Measurements from ENCODE around the gene CBLN2. TPM values are rescaled to one million over a fixed set of nuclear protein-coding genes. Genes with fewer than 3 reads are reported as not detected.

CBLN2 gene
- total RNA-seq, 1 donor, result not detected

DNA sequence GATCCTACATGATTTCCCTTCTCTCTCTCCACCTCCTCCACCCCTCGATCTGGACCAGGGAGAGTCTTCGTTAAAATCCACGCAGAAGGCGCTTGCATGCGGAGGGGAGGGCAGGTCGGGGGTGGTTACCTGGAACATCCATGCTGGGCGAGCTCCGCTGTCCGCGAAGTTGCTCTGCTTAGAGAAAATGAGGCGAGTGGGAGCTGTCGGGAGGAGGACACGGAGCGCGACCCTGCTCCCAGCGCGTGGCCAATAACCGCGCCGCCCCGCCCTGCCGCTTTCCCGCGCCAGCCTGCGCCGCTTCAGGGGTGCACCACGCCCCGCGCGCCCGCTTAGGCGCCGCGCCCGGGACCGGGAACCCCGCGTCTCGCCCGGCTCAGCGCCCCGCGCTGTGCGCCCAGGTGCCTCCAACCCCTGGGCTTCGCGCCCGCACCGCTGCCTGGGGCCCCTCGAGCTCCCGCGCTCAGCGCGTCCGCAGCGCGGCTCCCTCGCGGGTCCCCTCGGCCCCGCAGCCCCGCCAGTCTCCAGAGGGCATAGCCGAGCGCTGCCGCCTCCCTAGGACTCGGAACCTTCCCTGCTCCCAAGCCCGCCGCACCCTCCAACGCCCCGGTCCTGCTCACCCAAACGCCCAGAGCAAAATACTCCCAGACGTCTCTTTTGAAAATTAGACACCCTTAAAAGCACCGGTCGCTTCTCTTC lies 636 bp downstream of the CBLN2 start:
- Histone ChIP-seq H3K79me2 (ENCODE audit: insufficient read depth, low read length) (no peaks in the 10 kb centered on the region), H3K4me1 (ENCODE audit: insufficient read depth, low read length) (no peaks in the 10 kb centered on the region), H3K36me3 (ENCODE audit: insufficient read depth, low read length) (no peaks in the 10 kb centered on the region), H4K20me1 (ENCODE audit: insufficient read depth, low read length) (no peaks in the 10 kb centered on the region), H3K27me3 (ENCODE audit: insufficient read depth, low read length) (peaks cover 25% of the 10 kb centered on the region), H2AFZ (ENCODE audit: low read length) (no peak overlapping the region), H3K9me3 (ENCODE audit: low read depth, low read length) (no peaks in the 10 kb centered on the region), H3K4me2 (ENCODE audit: insufficient read depth, low read length) (peak overlapping the region; percentile 28), H3K4me3 (ENCODE audit: insufficient read depth, low read length) (no peak overlapping the region), H3K27ac (ENCODE audit: low read depth, low read length) (no peak overlapping the region)
- TF ChIP-seq, protein P1, sequence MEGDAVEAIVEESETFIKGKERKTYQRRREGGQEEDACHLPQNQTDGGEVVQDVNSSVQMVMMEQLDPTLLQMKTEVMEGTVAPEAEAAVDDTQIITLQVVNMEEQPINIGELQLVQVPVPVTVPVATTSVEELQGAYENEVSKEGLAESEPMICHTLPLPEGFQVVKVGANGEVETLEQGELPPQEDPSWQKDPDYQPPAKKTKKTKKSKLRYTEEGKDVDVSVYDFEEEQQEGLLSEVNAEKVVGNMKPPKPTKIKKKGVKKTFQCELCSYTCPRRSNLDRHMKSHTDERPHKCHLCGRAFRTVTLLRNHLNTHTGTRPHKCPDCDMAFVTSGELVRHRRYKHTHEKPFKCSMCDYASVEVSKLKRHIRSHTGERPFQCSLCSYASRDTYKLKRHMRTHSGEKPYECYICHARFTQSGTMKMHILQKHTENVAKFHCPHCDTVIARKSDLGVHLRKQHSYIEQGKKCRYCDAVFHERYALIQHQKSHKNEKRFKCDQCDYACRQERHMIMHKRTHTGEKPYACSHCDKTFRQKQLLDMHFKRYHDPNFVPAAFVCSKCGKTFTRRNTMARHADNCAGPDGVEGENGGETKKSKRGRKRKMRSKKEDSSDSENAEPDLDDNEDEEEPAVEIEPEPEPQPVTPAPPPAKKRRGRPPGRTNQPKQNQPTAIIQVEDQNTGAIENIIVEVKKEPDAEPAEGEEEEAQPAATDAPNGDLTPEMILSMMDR (IDR thresholded peaks at IDR 0.05; ENCODE audit: extremely low read depth, low read depth, low read length), result no peak
- DNase-seq (ENCODE audit: insufficient read length, low spot score, missing footprints), result peak; percentile 53

DNA sequence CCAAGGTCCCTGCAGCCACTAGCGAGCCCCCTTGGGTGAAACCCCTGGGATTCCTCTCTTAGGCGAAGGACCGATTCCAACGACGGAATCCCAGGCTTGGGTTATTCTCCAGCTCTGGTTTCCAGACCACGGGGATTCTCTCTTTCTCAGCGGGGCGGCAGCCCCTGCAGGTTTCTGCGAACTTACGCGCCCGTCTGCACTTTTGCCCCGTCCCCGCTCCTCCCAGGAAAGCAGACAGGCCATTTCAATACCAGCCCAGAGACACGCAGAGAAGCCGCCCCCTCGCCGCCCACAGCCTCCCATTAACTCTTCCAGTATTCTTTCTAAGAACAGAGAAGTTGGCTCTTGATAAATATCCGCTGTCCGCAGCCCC lies 1.2 kb downstream of the CBLN2 start:
- H3K79me2 ChIP-seq (ENCODE audit: insufficient read depth, low read length), result no peaks in the 10 kb centered on the region
- TF ChIP-seq, protein P1 (IDR thresholded peaks at IDR 0.05; ENCODE audit: extremely low read depth, low read depth, low read length), result no peak
- H3K4me2 ChIP-seq (ENCODE audit: insufficient read depth, low read length), result no peak overlapping the region
- no peaks in the 10 kb centered on the region for H3K4me1 ChIP-seq (ENCODE audit: insufficient read depth, low read length)
- H3K27me3 ChIP-seq (ENCODE audit: insufficient read depth, low read length), result peaks cover 25% of the 10 kb centered on the region
- H2AFZ ChIP-seq (ENCODE audit: low read length), result no peak overlapping the region
- H3K9me3 ChIP-seq (ENCODE audit: low read depth, low read length), result no peaks in the 10 kb centered on the region
- no peak overlapping the region for H3K27ac ChIP-seq (ENCODE audit: low read depth, low read length)
- H3K36me3 ChIP-seq (ENCODE audit: insufficient read depth, low read length), result no peaks in the 10 kb centered on the region
- no peak overlapping the region for H3K4me3 ChIP-seq (ENCODE audit: insufficient read depth, low read length)
- peak; percentile 59 for DNase-seq (ENCODE audit: insufficient read length, low spot score, missing footprints)
- no peaks in the 10 kb centered on the region for H4K20me1 ChIP-seq (ENCODE audit: insufficient read depth, low read length)

DNA sequence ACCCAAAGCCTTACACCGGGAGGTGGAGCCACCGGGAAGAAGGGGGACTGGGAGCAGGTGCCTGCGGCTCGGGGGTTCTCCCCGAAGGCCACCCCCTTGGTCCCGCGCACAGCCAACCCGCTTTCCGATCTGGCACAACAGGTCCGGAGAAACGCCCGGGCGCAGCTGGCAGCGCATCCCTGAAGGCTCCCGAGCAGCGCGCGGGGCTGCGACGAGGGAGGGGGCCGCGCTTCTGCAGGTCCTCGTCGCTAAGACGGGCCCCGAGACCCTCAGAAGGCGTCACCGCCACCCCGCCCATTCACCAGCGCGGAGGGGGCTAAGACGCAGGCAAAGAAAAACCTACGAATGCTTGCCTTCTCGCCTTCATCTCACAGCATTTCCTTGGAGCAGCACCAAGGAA lies 1.8 kb downstream of the CBLN2 start:
- no peaks in the 10 kb centered on the region for H3K79me2 ChIP-seq (ENCODE audit: insufficient read depth, low read length)
- H3K4me3 ChIP-seq (ENCODE audit: insufficient read depth, low read length), result no peak overlapping the region
- H3K4me2 ChIP-seq (ENCODE audit: insufficient read depth, low read length), result no peak overlapping the region
- TF ChIP-seq, protein P1 (IDR thresholded peaks at IDR 0.05; ENCODE audit: extremely low read depth, low read depth, low read length), result no peak
- H2AFZ ChIP-seq (ENCODE audit: low read length), result no peak overlapping the region
- no peaks in the 10 kb centered on the region for H3K4me1 ChIP-seq (ENCODE audit: insufficient read depth, low read length)
- H3K9me3 ChIP-seq (ENCODE audit: low read depth, low read length), result no peaks in the 10 kb centered on the region
- H3K27me3 ChIP-seq (ENCODE audit: insufficient read depth, low read length), result peaks cover 25% of the 10 kb centered on the region
- H3K27ac ChIP-seq (ENCODE audit: low read depth, low read length), result no peak overlapping the region
- H4K20me1 ChIP-seq (ENCODE audit: insufficient read depth, low read length), result no peaks in the 10 kb centered on the region
- no peaks in the 10 kb centered on the region for H3K36me3 ChIP-seq (ENCODE audit: insufficient read depth, low read length)
- DNase-seq (ENCODE audit: insufficient read length, low spot score, missing footprints), result peak; percentile 77

DNA sequence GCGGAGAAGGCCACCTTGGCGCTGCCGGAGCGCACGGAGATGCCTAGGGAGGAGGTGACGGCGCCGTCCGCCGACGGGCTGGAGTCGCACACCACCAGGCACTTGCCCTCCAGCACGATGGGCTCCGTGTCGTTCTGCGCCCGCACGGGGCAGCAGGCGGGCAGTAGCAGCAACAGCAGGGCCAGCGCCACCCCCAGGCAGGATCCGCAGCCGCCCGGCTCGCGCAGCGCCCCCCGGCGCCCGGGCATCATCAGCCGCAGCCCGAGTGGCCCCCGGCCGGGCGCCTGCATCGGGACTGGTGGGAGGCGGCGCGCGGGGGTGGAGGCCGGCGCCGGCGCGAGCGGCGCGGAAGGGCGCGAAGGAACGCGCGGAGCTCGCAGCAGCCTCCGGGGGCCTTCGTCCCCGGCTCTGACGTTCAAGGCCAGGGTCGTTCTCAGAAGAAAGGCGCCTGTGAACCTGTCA lies 2.2 kb downstream of the CBLN2 start:
- Histone ChIP-seq H2AFZ (ENCODE audit: low read length) (no peak overlapping the region), H4K20me1 (ENCODE audit: insufficient read depth, low read length) (no peaks in the 10 kb centered on the region), H3K36me3 (ENCODE audit: insufficient read depth, low read length) (no peaks in the 10 kb centered on the region), H3K4me2 (ENCODE audit: insufficient read depth, low read length) (no peak overlapping the region), H3K27me3 (ENCODE audit: insufficient read depth, low read length) (peaks cover 25% of the 10 kb centered on the region), H3K79me2 (ENCODE audit: insufficient read depth, low read length) (no peaks in the 10 kb centered on the region), H3K27ac (ENCODE audit: low read depth, low read length) (no peak overlapping the region), H3K4me3 (ENCODE audit: insufficient read depth, low read length) (no peak overlapping the region), H3K9me3 (ENCODE audit: low read depth, low read length) (no peaks in the 10 kb centered on the region), H3K4me1 (ENCODE audit: insufficient read depth, low read length) (no peaks in the 10 kb centered on the region)
- TF ChIP-seq, protein P1 (IDR thresholded peaks at IDR 0.05; ENCODE audit: extremely low read depth, low read depth, low read length), result no peak
- DNase-seq (ENCODE audit: insufficient read length, low spot score, missing footprints), result peak; percentile 75
